GM19455 (cell line): Measurements from ENCODE around the gene CHD9NB.
"Not testable (repeated sequence)": the region's sequence is repeated elsewhere in the genome, so short reads cannot be mapped to it uniquely, and the experiment has no call there.

Source experiments
- ATAC-seq: cut with Tn5 transposase; IDR thresholded peaks from one replicate; pipeline ENCODE4 v1.9.1; 2021; ENCODE audit not compliant: unreplicated experiment

Gene CHD9NB

GRCh38 chr16:53058441-53058840 lies 5.7 kb upstream of the CHD9NB start:
- no peak for ATAC-seq

DNA sequence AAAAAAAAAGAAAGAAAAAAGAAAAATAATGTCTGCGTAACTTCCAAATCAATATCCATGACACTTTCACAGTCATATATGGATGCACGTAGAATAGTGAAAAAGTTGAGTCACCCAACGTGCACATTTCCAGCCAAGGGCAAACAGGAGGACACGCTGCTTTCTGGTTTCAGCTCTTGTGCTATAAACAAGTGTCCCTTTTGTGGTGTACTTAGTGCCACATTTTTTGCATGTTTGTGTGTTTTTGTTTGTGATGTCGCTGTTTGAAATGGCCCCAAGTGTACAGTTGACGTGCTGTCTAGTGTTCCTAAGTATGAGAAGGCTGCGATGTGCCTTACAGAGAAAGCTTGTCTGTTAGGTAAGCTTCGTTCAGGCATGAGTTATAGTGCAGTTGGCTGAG lies 5.0 kb upstream of the CHD9NB start:
- no peak for ATAC-seq

- no peak for ATAC-seq
These were observed 3.7 kb upstream of the CHD9NB start for GRCh38 chr16:53056392-53056881.

- no peak for ATAC-seq
These were observed 3.1 kb upstream of the CHD9NB start for GRCh38 chr16:53055541-53056391.

- ATAC-seq = peak; percentile 84
These were observed 2.2 kb upstream of the CHD9NB start, which contains the start of gene CHD9 for GRCh38 chr16:53054670-53055485. Gene CHD9, plus strand, starts transcription at chr16:53054991. Its CDS starts 101,099 bp downstream, at chr16:53156090.

- peak; percentile 37 for ATAC-seq
These were observed 1.4 kb upstream of the CHD9NB start for GRCh38 chr16:53053967-53054669.

DNA sequence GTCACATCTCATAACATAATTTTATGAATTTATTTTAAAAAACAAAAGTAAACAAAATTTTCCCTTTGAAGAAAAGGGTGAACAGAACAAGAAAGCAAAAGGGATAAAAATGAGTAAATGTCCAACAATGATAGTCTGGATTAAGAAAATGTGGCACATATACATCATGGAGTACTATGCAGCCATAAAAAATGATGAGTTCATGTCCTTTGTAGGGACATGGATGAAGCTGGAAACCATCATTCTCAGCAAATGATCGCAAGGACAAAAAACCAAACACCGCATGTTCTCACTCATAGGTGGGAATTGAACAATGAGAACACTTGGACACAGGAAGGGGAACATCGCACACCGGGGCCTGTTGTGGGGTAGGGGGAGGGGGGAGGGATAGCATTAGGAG lies 1.4 kb downstream of the CHD9NB start:
- not testable (repeated sequence) for ATAC-seq

DNA sequence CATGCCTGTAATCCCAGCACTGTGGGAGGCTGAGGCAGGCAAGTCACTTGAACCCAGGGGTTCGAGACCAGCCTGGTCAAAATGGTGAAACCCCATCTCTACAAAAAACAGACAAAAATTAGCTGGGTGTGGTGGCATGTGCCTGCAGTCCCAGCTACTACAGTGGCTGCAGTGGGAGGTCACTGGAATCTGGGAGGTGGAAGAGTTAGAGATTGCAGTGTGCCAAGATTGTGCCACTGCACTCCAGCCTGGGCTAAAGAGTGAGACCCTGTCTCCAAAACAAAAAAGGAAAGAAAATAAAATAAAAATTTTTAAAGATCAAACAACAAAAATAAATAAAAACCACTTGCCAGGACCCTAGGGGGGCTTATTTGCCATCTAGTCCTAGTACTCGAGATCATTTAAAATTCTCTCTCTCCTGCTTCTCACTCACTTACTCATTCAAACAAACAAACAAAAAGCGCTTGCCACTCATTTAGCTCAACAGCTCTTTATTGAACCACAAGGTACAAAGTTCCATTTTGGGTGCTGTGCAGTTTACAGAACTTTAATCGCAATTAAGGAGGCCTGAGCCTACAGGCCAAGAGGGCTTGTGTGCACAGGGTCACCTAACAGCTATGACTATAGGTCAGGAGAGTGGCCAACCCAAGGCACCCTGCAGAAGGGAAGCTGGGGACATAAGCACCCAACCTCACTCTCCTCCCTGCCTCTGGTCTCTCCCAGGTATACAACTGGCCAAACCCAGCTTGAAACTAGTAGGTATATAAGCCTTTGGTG lies 4.4 kb downstream of the CHD9NB start:
- ATAC-seq = no peak

GRCh38 chr16:53047515-53047914 lies 5.2 kb downstream of the CHD9NB start:
- not testable (repeated sequence) for ATAC-seq

DNA sequence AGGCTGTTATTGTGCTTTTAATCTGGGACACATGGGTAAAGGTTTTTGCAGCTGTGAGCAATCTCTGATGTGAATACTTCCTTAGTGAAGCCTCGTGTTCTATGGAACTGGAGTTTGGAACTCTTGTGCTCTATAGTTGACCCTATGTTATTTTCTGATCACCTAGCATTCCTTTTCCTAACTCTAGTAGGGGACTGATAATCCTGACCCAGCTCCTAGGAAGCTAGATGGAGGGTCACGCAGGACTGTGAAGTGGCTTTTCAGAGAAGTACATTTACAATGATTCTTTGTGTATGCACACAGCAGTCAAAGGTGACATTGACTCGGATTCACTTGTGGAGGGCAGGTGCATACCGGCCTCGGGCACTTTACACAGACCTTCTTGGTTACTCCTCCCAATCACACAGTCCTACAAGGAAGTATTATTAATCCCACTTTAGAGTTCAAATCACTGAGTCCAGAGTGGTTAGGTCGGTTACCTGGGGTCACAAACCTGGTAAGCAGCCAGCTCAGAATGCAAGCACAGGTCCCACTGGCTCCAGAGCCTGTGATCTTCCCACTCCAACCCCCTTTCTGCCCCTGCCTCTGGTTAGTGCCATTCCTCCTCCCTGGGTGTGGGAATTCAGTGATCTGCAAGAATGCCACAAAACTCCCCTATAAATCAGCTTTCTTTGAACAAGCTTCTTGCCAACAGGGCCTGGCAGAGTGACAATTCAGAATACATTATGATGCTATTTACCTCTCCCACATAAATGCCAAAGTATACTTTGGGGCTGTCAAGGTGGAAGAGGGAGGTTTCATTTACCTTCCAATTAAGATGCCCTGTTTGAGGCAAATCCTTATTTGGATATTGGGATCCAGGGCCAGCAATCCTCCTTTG lies 7.1 kb downstream of the CHD9NB start:
- ATAC-seq = no peak

GRCh38 chr16:53043986-53044601 lies 8.6 kb downstream of the CHD9NB start:
- ATAC-seq = no peak

DNA sequence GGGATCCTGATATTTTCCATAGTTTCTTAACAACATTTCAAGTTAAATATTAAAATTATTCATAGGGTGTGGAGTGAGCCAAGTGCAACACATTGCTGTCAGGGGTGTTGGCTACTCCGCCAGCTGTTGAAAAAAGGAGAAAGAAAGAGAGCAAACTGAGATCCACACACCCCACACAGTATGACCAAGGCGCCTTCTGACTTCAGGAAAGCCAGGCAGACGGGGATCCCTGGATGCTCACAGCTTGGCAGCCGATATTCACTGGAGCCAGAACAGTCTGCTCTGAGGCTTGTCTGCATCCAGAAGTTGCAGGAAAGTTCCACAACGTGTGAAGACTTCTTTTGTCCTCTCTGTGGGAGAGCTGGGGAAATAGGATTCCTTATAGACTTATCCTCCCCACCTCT lies 9.3 kb downstream of the CHD9NB start:
- no peak for ATAC-seq

- no peak for ATAC-seq
These were observed 10.4 kb downstream of the CHD9NB start for GRCh38 chr16:53042235-53042701.

DNA sequence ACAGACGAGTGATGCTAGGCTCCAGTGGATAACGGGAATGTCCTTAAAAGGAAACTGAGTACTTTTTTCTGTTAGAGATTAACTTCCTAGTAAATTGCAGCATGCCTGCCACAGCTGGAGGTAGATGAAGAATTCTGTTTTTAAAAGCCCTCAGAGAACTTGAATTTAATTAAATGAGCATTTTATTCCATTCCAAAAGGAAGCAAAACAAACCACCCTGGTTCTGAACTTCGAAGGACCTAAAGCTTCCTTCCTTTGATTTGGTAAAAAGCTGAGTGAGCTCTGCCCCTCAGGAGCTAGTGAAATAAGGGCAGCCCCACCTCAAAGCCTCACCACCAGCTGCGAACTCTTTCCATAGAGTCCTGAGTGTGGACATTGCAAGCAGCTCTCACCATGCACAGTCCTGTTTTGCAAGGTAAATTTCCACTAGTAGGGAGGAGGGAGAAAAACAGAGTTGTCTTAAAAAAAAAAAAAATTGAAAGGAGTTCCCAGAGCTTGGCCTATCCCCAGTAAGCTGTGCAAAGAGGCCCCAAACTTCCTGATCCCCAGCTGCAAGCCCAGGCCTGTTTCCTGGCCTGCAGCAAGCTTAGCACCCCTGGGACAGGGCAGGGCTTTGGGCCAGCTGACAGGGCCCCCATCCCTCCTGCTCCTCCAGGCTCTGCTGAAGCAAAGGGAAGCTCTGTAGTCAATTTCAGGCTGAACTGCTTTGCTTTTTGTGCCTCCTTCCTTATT lies 11.2 kb downstream of the CHD9NB start:
- peak; percentile 62 for ATAC-seq

- no peak for ATAC-seq
These were observed 11.9 kb downstream of the CHD9NB start for GRCh38 chr16:53040788-53041187.

- ATAC-seq = not testable (repeated sequence)
These were observed 16.0 kb downstream of the CHD9NB start for GRCh38 chr16:53036711-53037110.

- no peak for ATAC-seq
These were observed 16.6 kb downstream of the CHD9NB start for GRCh38 chr16:53036066-53036465.
